Fibroblast of the conjunctiva (primary cell): ENCODE measurements around the gene TUBGCP2.

Experiments used
- DNase-seq: peaks from one replicate; pipeline ENCODE4 v3.0.0-alpha.2; 2010; ENCODE audit warnings: low read depth

Gene TUBGCP2, protein sequence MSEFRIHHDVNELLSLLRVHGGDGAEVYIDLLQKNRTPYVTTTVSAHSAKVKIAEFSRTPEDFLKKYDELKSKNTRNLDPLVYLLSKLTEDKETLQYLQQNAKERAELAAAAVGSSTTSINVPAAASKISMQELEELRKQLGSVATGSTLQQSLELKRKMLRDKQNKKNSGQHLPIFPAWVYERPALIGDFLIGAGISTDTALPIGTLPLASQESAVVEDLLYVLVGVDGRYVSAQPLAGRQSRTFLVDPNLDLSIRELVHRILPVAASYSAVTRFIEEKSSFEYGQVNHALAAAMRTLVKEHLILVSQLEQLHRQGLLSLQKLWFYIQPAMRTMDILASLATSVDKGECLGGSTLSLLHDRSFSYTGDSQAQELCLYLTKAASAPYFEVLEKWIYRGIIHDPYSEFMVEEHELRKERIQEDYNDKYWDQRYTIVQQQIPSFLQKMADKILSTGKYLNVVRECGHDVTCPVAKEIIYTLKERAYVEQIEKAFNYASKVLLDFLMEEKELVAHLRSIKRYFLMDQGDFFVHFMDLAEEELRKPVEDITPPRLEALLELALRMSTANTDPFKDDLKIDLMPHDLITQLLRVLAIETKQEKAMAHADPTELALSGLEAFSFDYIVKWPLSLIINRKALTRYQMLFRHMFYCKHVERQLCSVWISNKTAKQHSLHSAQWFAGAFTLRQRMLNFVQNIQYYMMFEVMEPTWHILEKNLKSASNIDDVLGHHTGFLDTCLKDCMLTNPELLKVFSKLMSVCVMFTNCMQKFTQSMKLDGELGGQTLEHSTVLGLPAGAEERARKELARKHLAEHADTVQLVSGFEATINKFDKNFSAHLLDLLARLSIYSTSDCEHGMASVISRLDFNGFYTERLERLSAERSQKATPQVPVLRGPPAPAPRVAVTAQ

DNA sequence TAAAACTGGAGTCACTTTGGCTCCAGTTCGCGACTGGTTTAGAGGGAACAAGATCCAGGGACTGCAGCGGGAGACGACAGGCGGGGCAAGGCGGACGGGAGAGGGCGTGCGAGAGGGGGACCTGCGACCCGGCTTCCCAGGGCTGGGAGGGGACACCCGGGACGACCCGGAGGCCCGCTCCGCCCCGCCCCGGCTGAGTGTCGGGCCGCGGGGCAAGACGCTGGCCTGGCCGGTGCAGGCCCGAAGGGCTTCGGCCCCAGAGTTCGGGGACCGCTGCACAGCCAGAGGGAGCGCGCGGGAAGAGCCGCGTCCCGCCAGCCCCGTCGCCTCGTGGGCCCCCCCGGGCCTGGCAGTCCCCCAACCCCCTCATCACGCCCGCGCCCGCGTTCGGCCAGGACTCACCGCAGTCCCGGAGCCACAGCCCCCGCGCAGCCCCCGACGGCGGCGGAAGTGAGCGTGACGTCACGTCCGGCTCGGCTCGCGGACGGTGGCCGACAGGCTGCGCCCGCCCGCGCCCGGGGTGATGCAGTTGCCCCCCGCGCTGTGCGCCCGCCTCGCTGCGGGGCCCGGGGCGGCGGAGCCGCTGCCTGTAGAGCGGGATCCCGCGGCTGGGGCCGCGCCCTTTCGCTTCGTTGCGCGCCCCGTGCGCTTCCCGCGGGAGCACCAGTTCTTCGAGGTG is at the start of gene TUBGCP2, which contains the start of gene ZNF511:
Gene TUBGCP2, minus strand, starts transcription at position 452 of the 679 bp plus-strand sequence. CDS start 5,931 bp downstream, outside the sequence.
Gene ZNF511, plus strand, starts transcription at position 494 of the 679 bp plus-strand sequence. Its CDS starts 30 bp downstream, at position 524.
- DNase-seq, result peak; percentile 47

DNA sequence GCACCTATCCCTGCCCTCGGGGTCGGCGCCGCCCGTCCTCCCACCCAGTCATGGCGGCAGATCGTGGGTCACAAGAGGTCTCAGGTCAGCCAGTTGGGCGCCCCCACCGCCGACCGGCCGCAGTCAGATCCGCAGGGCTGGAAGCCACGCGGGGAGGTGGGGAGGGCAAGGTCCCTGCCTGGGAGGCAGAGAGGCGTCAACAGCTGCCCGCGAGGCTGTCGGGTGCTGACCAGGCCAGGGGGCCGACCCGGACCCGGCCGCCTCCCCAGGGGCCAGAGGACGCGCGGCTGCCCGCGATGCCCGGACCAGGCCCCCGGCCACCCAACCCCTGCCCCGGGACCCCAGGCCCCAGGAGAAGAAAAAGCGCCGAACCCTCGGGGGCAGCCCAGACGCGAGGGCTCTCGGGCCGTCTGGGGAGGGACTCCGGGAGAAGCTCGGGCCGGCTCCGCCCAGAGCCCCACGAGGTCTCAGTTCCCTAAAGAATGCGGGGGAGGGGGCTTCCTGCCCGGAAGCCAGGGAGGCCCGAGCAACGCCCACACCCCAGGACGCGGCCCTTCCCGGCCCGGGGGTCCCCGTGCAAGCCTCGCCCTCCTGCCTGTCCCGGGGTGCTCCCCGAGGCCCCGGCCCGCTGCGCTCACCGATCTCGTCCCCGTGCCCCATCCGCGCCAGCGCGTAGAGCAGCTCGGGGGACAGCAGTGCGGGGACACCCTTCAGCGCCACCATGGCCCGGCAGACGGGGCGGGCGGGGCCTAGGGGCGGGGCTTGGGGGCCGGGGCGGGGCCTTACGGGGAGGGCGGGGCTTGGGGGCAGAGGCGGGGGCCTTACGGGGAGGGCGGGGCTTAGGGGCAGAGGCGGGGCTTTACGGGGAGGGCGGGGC is 48.9 kb upstream of the TUBGCP2 start, which contains the start of gene FUOM:
Gene FUOM, minus strand, starts transcription at position 735 of the 877 bp plus-strand sequence. Its CDS starts 12 bp downstream, at position 723.
- DNase-seq, result no peak

DNA sequence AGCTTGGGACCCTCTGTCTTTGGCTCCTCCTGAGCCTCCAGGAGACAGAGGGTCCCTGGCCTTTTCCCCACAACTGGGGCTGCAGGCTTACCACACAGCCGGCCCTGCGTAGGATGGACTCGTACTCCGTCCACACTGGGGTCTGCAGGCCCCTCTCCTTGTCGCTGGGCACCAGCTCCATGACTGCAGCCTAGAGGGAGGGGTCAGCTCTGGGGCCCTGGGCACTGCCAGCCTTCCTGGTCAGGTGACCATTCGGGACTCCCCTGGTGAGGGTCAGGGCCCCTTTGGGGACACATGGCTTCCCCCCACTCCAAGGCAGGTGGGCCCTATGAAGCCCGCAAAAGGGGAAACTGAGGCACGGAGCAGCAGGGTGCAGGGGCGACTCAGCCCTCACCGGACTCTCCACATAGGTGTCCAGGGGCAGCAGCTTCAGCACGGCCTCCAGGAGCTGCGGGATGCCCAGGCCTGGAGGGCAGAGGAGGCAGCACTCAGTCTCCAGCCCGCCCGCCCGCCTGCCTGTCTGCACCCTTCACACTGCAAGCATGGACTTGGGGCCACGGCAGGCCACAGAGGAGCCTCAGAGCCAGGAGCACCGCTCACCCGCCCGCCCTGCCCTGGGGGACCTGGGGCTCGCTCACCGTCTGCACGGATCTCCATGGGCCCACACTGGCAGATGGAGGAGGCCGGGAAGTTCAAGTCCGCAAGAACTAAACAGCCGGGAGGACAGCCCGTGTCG is 48.0 kb upstream of the TUBGCP2 start:
- DNase-seq, result no peak

DNA sequence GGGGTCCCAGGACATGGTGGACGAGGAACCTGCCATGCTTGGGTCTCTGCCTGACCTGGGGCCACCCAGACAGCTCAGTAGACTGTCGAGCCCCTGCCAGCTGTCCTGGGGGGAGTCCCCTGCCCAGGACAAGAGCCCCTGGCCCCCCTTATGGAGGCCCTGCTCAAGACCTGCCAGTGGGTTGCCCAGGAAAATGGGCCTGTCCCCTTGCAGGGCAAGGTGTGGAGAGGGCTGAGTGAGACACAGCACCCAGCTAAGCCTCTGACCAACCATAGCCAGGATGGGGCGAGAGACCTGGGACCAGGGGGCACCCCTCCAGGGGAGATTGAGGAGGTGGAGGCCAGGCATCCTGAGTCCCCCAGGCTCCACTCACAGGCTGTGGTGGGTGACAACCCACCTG is 47.3 kb upstream of the TUBGCP2 start:
- DNase-seq, result no peak

DNA sequence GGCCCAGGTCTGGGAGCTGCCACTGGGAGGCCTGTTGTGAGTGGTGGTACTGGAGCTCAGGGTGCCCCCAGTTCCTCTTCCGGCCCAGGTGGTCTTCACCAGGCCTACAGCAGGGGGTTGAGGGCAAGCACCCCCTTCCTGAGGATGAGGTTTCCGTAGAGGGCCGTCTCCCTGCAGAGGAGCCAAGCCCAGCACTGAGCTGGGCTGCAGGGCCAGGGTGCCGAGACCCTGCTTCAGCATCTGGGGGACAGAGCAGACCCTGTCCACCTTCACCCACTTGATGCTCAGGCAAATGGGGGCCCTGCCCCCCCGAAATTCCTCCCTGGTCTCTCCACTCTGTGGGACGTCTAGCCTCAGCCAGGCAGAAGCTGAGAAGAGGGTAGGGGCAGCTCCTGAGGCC is 46.6 kb upstream of the TUBGCP2 start:
- DNase-seq, result no peak

DNA sequence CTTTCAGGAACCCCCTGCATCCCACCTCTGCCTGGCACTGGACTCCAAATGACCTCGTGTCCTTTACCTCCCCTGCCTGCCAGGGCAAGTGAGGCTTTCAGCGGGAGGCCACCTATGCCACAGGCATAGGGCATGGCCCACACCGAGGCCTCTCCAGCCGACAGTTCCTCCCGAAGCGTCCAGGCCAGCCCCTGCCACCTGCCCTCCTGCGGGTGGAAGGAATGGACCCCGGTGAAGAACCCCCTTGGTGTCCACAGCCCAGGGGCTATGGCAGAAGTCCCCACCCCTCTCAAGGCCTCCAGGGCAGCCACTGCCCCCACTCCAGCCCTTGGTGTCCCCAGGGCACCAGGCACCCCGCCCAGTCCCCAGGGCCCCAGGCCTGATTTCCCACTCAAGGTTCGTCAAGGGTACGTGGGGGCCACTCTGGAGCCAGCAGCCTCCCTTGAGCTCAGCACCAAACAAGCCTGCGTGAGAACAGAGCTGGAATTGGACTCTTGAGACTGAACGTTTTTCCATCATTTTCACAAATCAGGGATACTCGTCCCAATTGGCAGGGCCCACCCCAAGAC is 46.1 kb upstream of the TUBGCP2 start:
- no peak for DNase-seq

DNA sequence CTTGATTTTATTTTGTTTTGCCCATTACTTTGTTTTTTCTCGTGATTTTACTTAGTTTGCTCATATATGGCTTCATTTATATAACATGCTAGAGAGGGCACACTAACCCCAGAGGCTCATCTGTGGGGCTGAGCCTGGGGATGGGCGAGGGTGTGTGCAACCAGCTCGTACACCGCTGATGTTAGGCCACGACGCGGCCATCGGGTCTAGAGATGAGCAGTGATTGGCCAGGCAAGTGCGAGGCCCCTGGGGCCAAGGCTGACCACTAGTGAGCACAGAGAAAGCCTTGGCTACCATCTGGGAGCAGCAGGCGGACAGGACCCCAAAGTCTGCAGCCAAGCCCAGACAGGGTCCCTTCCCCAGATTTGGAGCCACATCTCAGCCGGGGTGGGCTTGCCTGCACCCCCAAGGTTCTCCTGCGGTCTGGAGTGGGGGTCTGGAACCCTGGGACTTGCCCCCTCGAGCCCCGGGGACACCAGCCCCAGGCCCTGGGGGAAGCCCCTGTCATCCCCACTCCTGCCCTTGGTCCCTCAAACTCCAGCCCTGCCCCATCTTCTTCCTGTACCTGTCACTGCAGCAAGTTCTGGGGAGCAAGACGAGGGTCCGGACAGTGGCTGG is 45.4 kb upstream of the TUBGCP2 start:
- no peak for DNase-seq

DNA sequence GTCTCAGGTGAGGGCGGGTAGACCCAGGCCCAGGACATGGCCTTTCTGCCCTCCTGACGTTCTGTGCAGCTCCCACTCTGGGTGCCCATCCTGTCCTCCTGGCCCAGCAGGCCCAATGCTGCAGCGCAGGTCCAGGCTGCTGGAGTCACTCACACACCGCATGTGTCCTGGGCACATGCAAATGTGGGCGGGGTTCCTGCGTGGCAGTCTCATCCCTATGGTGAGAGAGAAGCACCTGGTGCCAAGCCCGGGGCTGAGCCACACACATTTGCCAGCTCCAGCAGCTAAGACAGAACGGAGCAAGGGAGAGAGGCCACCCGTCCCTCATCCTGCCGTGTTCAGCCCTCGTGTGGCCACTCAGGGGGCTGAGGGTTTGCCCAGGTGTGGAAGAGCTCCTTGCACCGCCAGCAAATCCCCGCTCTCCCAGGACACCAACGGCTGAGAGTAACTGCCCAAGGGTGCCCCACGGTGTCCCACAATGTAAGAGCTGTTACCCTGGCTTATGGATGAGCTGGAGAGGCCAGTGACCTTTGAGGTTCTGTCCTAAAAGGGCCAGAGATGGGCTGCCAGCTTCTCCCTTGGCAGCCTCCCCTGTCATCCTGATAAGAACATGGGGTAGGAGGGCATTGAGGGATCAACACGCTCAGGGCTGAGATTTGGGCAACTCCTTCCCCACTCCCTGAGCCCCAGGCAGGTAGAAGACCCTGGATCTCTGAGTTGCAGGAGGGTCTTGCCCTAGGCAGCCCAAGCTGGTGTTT is 44.7 kb upstream of the TUBGCP2 start:
- no peak for DNase-seq

DNA sequence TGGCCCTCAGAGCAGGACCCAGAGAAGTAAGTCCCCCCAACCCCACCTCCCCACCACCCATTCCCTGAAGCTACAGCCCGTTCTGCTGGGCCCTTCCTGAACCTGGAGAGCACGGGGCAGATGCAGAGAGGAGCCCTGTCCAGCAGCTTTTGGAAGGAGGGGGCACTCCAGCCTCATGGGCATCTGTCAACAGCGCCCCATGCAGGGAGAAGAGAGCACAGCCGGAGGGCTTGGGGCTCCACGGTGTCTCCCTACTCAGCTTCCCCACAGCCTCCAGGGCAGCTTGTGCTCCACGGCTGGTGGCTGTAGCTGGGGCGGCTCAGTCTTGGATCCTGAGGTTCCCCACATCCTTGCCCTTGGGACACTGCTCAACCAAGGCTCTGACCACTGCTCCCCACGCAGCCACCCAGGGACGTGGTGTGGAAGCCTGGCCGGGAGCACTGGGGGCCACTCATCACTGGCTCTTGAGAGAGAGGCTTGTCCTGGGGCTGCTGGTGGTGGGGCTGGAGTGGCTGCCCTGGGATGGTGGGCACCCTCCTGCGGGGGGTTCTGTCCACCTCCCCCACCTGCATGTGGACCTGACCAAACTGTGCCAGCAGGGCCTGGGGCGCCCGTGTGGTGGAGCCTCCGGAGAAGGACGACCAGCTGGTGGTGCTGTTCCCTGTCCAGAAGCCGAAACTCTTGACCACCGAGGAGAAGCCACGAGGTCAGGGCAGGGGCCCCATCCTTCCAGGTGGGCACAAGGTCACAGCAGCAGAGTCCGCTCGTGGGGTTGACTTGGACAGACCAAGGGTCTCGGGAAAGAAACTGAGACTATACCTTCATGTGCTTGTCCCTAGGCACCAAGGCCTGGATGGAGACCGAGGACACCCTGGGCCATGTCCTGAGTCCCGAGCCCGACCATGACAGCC is 43.0 kb upstream of the TUBGCP2 start:
- DNase-seq, result no peak

DNA sequence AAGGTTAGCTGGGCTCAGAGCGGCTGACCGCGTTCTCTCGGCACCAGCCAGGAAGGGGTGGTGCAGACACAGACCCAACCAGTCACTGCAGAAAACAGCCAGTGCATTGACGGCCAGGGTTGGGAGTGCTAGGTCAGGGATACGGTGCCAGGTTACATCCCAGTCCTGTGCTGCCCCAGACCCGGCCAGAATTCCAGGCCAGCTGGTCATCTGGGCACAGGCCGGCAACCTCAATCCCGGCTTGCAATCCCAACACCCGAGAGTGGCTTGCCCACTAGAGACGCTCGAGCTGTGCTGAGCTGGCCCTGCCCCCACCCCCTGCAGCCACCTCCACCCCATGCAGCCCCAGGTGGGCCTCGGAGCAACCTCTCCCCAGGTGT is 42.3 kb upstream of the TUBGCP2 start:
- no peak for DNase-seq

DNA sequence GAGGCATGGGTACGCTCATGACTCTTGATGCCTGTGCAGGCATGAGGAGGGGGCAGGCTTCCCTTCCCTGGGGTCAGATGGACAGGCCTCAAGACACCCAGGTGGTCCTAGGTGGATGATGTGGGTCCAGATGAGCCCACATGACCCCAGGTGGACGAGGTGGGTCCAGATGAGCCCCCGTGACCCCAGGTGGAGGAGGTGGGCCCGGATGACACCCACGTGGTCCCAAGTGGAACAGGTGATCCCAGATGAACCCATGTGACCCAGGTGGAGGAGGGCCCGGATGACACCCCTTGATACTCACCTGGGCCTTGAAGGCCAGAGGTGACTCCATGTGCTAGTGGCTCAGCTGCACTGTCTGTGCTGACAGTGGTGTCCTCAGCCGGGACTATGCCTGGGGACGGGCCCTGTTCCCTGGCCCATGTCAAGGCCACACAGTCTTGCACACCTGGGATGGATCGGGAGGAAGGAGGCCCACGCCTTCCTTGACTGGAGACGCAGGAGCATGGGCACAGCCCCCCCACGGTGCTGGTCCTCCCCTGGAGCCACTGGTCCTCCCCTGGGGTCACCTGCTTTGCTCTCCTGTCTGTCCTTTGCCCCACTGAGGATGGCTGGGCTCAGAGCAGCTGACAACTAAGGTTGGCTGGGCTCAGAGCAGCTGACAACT is 41.7 kb upstream of the TUBGCP2 start:
- DNase-seq, result no peak

DNA sequence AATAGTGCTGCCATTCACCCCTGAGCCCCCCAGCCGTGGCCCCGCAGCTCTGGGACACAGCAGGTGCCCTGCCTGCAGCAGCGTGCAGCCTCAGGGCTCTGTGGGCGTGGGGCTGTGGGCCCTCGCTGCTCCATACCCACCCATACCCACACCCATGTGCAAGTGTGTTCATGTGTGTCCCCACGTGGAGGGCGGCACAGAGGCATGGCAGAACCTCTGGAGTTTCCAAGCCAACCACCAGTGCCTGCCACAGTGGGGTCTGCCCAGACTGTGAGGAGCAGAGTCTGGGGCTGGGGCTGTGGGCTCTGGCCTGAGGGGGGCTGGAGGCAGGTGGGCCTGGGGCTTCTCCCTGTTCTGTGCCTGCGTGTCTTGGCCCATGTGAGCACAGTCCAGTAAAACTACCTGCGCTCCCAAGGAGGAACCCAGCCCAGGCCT is 40.9 kb upstream of the TUBGCP2 start:
- DNase-seq, result no peak

DNA sequence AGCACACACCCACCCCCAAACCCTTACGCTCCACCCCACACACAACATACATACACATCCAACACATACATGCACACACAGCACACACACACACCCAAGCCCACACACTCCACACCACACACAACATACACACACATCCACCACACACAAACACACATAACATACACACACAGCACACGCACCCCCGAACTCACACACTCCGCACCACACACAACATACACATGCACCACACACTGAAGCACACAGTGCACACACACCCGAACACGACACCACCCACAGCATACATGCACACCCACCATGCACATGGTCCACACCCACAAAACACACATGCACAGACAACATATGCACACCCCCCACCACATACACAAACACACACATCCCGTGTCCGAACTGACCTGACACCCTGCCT is 40.5 kb upstream of the TUBGCP2 start:
- no peak for DNase-seq

DNA sequence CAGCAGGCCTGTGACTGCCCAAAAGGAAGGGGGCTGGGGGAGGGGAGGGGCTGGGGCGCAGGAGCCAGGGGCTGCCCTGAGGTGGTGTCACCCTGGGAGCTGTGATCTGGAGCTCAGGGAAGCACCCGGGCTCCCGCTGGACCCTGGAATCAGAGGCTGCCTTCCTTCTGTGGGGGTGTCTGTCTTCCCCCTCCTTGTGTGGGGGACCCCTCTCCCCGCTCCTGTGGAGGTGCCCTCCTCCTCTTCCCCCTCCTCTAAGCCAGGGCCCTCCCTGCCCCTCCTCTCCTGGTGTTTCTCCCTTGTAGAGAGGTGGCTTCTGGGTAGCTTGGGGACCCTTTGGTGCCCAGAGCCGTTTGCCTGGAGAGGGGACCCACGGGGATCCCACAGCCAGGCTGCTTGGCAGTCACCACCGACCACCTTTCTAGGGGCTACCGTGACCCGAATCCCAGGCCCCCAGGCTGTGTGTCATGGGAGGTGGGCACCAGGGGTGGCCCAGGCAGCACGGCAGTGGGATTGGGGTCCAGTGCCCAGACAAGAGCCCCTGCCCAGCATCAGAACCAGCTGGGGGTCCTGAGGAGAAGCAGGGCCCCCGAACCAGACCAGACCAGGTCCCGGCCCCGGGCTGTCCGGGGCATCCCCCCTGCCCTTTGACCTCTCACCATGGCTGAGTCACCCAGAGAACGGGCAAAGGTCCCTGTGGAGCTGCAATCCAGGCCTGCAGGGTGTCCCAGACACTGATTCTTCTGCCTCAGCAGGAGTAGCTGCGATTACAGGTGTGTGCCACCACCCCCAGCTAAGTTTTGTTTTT is 39.2 kb upstream of the TUBGCP2 start:
- DNase-seq, result no peak

DNA sequence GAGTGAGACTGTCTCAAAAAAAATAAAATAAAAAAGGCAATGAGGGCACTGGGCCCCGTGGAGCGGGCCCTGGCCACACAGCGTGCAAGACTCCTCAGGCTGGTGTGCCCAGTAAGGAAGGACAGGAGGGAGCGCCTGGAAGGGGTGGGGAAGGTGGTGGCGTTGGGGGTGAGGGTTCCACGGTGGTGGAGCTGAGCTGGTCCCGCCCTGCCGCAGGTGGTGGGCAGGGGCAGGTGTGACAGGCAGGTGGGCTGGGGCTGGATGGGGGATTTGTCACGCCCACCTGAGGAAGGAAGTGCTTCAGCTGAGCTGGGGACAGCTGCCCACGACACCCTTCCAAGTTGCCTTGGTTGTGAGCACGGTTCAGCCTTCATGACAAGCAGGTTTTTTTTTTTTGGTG is 37.7 kb upstream of the TUBGCP2 start:
- no peak for DNase-seq

DNA sequence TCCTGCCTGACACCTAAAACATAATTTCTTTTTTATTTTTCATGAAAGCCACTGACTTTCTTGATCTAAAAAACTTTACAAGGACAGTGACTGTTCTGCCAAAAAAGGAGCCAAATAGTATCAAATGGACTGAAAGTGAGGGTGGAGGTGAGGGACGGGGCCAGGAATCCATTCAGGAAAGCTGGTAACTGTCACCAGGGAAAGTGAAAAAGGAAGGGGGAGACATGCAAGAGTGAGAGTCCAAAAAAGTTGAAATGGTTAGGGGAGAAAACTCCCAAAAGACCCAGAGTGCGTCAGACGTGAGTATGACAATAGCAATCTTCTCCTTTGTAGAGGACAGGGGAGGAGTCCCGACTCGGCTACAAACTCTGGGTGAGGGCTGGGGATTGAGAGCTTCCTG is 35.6 kb upstream of the TUBGCP2 start:
- no peak for DNase-seq
